Gastrocnemius medialis (tissue), 4 donors: ENCODE measurements around the gene CPED1. TPM values are rescaled to one million over a fixed set of nuclear protein-coding genes. Genes with fewer than 3 reads are reported as not detected.

ENCODE experiments used
- ATAC-seq, 2 donors: fragments of 150-250 bp; one replicate each; pipeline ENCODE4 v1.9.1; 2016
- DNase-seq, 2 donors: peaks; one replicate each; pipeline ENCODE4 v3.0.0-alpha.2; 2019
- H3K27ac ChIP-seq, 4 donors: fragments of 200-600 bp; sonication (generic); 1 replicate in 1 of 4; 2 replicates in 3 of 4; pipeline ENCODE4 v1.5.1; 2016 to 2018; ENCODE audit warnings: mild to moderate bottlenecking in 2 of 4, moderate library complexity in 1 of 4
- H3K27me3 ChIP-seq, 3 donors: fragments of 200-600 bp; sonication (generic) in 2 of 3; 1 replicate in 1 of 3; 2 replicates in 2 of 3; pipeline versions ENCODE4 v1.5.1 to v1.6.0; 2016 to 2019; ENCODE audit warnings: mild to moderate bottlenecking in 1 of 3, moderate library complexity in 1 of 3
- H3K36me3 ChIP-seq, 2 donors: fragments of 200-600 bp; sonication (generic) in 1 of 2; one replicate each; pipeline ENCODE4 v1.5.1; 2017 to 2018
- H3K4me1 ChIP-seq, 2 donors: fragments of 200-600 bp; sonication (generic) in 1 of 2; one replicate each; pipeline ENCODE4 v1.5.1; 2016 to 2017; ENCODE audit warnings: mild to moderate bottlenecking in 2 of 2
- H3K4me3 ChIP-seq, 4 donors: fragments of 200-600 bp; sonication (generic) in 3 of 4; 1 replicate in 1 of 4; 2 replicates in 3 of 4; pipeline ENCODE4 v1.5.1; 2016 to 2019; ENCODE audit warnings: mild to moderate bottlenecking in 2 of 4
- H3K9me3 ChIP-seq, 3 donors: fragments of 200-600 bp; sonication (generic) in 2 of 3; 1 replicate in 1 of 3; 2 replicates in 2 of 3; pipeline ENCODE4 v1.5.1; 2016 to 2019
- POLR2A ChIP-seq, 2 donors: fragments of 450-650 bp; IDR thresholded peaks; one replicate each; pipeline ENCODE4 v1.6.1; 2017; ENCODE audit warnings: antibody characterized with exemption in 2 of 2, mild to moderate bottlenecking in 2 of 2, moderate library complexity in 2 of 2
- in situ Hi-C, 4 donors: fragments of 200-750 bp; cut with MboI; loops; one replicate each; pipeline versions ENCODE4 v1.15.0 to v1.8.0; 2017; ENCODE audit warnings: low sequenced_read_pairs in 4 of 4
- intact Hi-C: fragments of 100-400 bp; cut with DNase I; formaldehyde crosslinking; loops from one replicate; pipeline ENCODE4 v1.15.1; 2023; ENCODE audit warnings: low total_unique reads
- total RNA-seq, 4 donors: library from RNA; depleted of rRNA; stranded (reverse); fragments of >200 nt; gene quantifications; one replicate each; pipeline versions ENCODE4 v1.1.0 to v1.2.3, GENCODE V29; 2016
- TF ChIP-seq, protein P1 (sequence below), 5 experiments: fragments of 450-650 bp in 3 of 5; fragments of 200-600 bp in 2 of 5; sonication (generic) in 2 of 5; IDR thresholded peaks in 4 of 5; conservative IDR thresholded peaks in 1 of 5; 1 replicate in 4 of 5; 2 replicates in 1 of 5; pipeline ENCODE4 v1.5.1; 2016 to 2019; ENCODE audit warnings: antibody characterized with exemption in 5 of 5, mild to moderate bottlenecking in 3 of 5, moderate library complexity in 3 of 5

Gene CPED1
- total RNA-seq, 4 donors from 2014 or later, result 4.8 to 35.5 (median 34.1) TPM

GRCh38 chr7:121164247-121164646 lies 175.7 kb downstream of the CPED1 start:
- DNase-seq (no peak), ATAC-seq (no peak)
- no peak for TF ChIP-seq POLR2A (IDR thresholded peaks at IDR 0.05)
- TF ChIP-seq, protein P1, sequence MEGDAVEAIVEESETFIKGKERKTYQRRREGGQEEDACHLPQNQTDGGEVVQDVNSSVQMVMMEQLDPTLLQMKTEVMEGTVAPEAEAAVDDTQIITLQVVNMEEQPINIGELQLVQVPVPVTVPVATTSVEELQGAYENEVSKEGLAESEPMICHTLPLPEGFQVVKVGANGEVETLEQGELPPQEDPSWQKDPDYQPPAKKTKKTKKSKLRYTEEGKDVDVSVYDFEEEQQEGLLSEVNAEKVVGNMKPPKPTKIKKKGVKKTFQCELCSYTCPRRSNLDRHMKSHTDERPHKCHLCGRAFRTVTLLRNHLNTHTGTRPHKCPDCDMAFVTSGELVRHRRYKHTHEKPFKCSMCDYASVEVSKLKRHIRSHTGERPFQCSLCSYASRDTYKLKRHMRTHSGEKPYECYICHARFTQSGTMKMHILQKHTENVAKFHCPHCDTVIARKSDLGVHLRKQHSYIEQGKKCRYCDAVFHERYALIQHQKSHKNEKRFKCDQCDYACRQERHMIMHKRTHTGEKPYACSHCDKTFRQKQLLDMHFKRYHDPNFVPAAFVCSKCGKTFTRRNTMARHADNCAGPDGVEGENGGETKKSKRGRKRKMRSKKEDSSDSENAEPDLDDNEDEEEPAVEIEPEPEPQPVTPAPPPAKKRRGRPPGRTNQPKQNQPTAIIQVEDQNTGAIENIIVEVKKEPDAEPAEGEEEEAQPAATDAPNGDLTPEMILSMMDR (IDR thresholded peaks at IDR 0.05 in 4 of 5, conservative IDR thresholded peaks at IDR 0.05 in 1 of 5), result no peak
- no peak overlapping the region for H3K4me3 ChIP-seq
- H3K27me3 ChIP-seq, result no peaks in the 10 kb centered on the region
- intact Hi-C loops (no loop called here), in situ Hi-C loops (no loop called here)
- H3K4me1 ChIP-seq, result peaks cover 0 to 21% of the 10 kb centered on the region in 2 donors
- no peaks in the 10 kb centered on the region for H3K36me3 ChIP-seq
- peak overlapping the region in 2 of 4 donors; percentile 4 to 9 for H3K27ac ChIP-seq
- no peaks in the 10 kb centered on the region for H3K9me3 ChIP-seq

GRCh38 chr7:121166916-121167315 lies 178.4 kb downstream of the CPED1 start:
- in situ Hi-C loops, result no loop called here

DNA sequence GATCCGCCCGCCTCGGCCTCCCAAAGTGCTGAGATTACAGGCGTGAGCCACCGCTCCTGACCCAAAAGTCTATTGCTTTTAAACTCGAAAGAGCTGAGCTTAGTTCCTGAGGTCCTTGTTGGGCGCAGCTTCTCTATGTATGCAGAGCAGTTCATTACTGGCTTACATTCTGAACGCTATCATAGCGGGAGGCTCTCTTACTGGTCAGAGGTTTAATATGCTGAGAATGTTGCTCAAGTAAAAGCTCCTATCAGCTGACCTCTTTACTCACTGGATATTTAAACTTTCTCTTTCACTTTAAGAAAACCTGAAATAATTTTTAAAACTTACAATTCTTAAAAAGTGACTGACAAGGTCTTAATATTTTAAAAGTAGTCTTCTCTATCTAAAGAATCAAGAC lies 179.5 kb downstream of the CPED1 start:
- intact Hi-C loops, result no loop called here
- Histone ChIP-seq H3K27me3 (no peaks in the 10 kb centered on the region), H3K9me3 (no peaks in the 10 kb centered on the region), H3K4me1 (peaks cover 0 to 31% of the 10 kb centered on the region in 2 donors), H3K4me3 (no peak overlapping the region), H3K27ac (peak overlapping the region in 1 of 4 donors; percentile 3), H3K36me3 (no peaks in the 10 kb centered on the region)
- DNase-seq (no peak), ATAC-seq (peak in 1 of 2 donors; percentile 61)
- in situ Hi-C loops, result no loop called here
- TF ChIP-seq, protein P1 (IDR thresholded peaks at IDR 0.05 in 4 of 5, conservative IDR thresholded peaks at IDR 0.05 in 1 of 5), result no peak
- TF ChIP-seq POLR2A (IDR thresholded peaks at IDR 0.05), result no peak

More at GRCh38 chr7:121166916-121167315, 178.4 kb downstream of the CPED1 start:
- intact Hi-C loops, result no loop called here
- no peaks in the 10 kb centered on the region for H3K27me3 ChIP-seq
- H3K27ac ChIP-seq, result peak overlapping the region in 2 of 4 donors; percentile 3 to 9
- no peaks in the 10 kb centered on the region for H3K9me3 ChIP-seq
- ATAC-seq (no peak), DNase-seq (no peak)
- H3K4me1 ChIP-seq, result peaks cover 0 to 30% of the 10 kb centered on the region in 2 donors
- H3K36me3 ChIP-seq, result no peaks in the 10 kb centered on the region
- TF ChIP-seq, protein P1 (IDR thresholded peaks at IDR 0.05 in 4 of 5, conservative IDR thresholded peaks at IDR 0.05 in 1 of 5), result no peak
- TF ChIP-seq POLR2A (IDR thresholded peaks at IDR 0.05), result no peak
- H3K4me3 ChIP-seq, result no peak overlapping the region

DNA sequence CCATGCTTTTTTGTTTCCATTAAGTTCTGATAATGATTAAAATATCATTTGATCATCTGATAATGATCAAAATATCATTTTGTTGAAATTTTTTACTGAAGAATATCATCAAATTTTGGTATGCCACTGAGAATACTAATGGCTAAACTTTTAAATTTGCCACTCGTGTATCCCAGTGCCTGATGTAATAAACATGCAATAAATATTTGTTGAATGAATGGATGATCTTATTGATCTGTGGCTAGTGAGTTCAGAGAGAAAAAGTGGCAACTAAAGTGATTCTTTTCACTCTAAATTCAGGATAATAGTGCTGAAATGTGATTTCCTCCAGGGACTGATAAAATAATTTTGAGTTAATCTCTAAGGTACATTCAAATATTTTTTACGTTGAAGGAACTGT lies 181.0 kb downstream of the CPED1 start:
- in situ Hi-C loops, result no loop called here
- peaks cover 0 to 35% of the 10 kb centered on the region in 2 donors for H3K4me1 ChIP-seq
- H3K4me3 ChIP-seq, result no peak overlapping the region
- no peak for DNase-seq
- no peaks in the 10 kb centered on the region for H3K9me3 ChIP-seq
- no peak overlapping the region for H3K27ac ChIP-seq
- ATAC-seq, result no peak
- H3K36me3 ChIP-seq, result no peaks in the 10 kb centered on the region
- TF ChIP-seq, protein P1 (IDR thresholded peaks at IDR 0.05 in 4 of 5, conservative IDR thresholded peaks at IDR 0.05 in 1 of 5), result no peak
- TF ChIP-seq POLR2A (IDR thresholded peaks at IDR 0.05), result no peak
- intact Hi-C loops, result no loop called here
- no peaks in the 10 kb centered on the region for H3K27me3 ChIP-seq

- intact Hi-C loops, result no loop called here
- no peak overlapping the region for H3K4me3 ChIP-seq
- ATAC-seq, result no peak
These were observed 184.0 kb downstream of the CPED1 start for GRCh38 chr7:121172484-121172883.

More at GRCh38 chr7:121172484-121172883, 184.0 kb downstream of the CPED1 start:
- in situ Hi-C loops, result no loop called here
- Histone ChIP-seq H3K4me1 (peaks cover 16 to 46% of the 10 kb centered on the region in 2 donors), H3K36me3 (no peaks in the 10 kb centered on the region), H3K27me3 (no peaks in the 10 kb centered on the region), H3K27ac (no peak overlapping the region), H3K9me3 (no peaks in the 10 kb centered on the region)
- no peak for DNase-seq
- TF ChIP-seq, protein P1 (IDR thresholded peaks at IDR 0.05 in 4 of 5, conservative IDR thresholded peaks at IDR 0.05 in 1 of 5), result no peak
- TF ChIP-seq POLR2A (IDR thresholded peaks at IDR 0.05), result no peak
